ENCODE measurements around the gene PRPSAP2. TPM values are rescaled to one million over a fixed set of nuclear protein-coding genes. Genes with fewer than 3 reads are reported as not detected.

PRPSAP2 gene
- total and polyA plus RNA-seq, 2 donors from 2014 or later = 30.6 to 32.0 TPM

DNA sequence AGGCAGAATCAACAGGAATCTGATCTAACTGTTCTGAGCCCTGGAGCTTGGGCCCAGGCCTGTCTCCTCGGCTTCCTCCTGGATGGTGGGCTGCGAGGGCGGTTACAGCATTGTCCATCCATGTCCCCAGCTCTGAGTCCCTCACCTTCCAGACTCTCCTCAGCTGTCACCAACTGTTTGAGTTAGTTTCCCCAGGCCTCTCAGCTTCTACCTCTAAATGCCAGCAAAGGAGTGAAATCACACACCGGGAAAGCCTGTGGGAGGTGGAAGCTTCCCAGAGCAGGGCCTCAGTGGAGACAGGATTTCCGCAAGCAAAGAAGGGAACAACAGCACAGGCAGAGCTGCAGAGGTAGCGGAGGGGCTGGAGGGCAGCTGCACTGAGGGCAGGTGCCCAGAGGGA lies 9.4 kb upstream of the PRPSAP2 start:
- Histone ChIP-seq H3K27me3 (ENCODE audit: control insufficient read depth, insufficient read depth, low read length) (no peaks in the 10 kb centered on the region), H3K4me1 (ENCODE audit: control insufficient read depth in 2 of 3, insufficient read depth in 2 of 3, low read depth in 1 of 3, low read length in 3 of 3) (no peaks in the 10 kb centered on the region), H3K9me3 (ENCODE audit: control insufficient read depth in 2 of 3, insufficient read depth in 1 of 3, low read length in 3 of 3) (no peaks in the 10 kb centered on the region), H3K27ac (ENCODE audit: low read depth in 2 of 2, low read length in 2 of 2) (no peak overlapping the region), H3K9ac (ENCODE audit: low read length in 3 of 3) (no peak overlapping the region), H3K4me3 (ENCODE audit: low read length in 3 of 3) (no peak overlapping the region), H3K36me3 (ENCODE audit: control insufficient read depth in 2 of 3, insufficient read depth in 3 of 3, low read length in 3 of 3) (no peaks in the 10 kb centered on the region)
- peak in 4 of 5 donors; percentile 49 to 75 (median 62) for DNase-seq
- intact Hi-C loops (cut with DNase I) = no loop called here
- TF ChIP-seq, protein P1, sequence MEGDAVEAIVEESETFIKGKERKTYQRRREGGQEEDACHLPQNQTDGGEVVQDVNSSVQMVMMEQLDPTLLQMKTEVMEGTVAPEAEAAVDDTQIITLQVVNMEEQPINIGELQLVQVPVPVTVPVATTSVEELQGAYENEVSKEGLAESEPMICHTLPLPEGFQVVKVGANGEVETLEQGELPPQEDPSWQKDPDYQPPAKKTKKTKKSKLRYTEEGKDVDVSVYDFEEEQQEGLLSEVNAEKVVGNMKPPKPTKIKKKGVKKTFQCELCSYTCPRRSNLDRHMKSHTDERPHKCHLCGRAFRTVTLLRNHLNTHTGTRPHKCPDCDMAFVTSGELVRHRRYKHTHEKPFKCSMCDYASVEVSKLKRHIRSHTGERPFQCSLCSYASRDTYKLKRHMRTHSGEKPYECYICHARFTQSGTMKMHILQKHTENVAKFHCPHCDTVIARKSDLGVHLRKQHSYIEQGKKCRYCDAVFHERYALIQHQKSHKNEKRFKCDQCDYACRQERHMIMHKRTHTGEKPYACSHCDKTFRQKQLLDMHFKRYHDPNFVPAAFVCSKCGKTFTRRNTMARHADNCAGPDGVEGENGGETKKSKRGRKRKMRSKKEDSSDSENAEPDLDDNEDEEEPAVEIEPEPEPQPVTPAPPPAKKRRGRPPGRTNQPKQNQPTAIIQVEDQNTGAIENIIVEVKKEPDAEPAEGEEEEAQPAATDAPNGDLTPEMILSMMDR (IDR thresholded peaks at IDR 0.05; ENCODE audit: borderline replicate concordance, extremely low read depth, insufficient read depth) = no peak
- FAIRE-seq = no peak

DNA sequence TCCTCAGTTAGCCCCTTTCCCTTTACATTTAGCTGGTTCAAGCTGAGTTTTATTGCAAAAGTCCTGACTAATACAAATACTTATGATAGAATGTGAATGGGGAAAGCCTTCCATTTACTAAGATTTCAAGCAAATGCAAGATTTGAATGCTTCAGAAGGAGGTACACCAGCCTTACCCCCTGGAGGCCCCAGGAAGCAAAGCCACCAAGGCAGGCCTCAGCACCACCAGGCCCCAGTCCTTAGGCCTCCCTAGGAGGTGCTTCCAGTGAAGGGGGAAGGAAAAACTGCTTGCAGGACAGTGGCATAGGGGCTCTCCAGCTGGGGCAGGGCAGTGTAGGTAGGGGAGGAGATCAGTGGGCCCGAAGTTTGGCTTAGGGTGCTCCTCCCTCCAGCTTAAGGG lies 7.3 kb upstream of the PRPSAP2 start:
- intact Hi-C loops (cut with DNase I) = no loop called here
- H3K27ac ChIP-seq (ENCODE audit: low read depth in 2 of 2, low read length in 2 of 2) = no peak overlapping the region
- H3K4me1 ChIP-seq (ENCODE audit: control insufficient read depth in 2 of 3, insufficient read depth in 2 of 3, low read depth in 1 of 3, low read length in 3 of 3) = peaks cover 0 to under 1% (median 0%) of the 10 kb centered on the region in 3 donors
- DNase-seq (no peak), FAIRE-seq (no peak)
- H3K27me3 ChIP-seq (ENCODE audit: control insufficient read depth, insufficient read depth, low read length) = no peaks in the 10 kb centered on the region
- no peaks in the 10 kb centered on the region for H3K9me3 ChIP-seq (ENCODE audit: control insufficient read depth in 2 of 3, insufficient read depth in 1 of 3, low read length in 3 of 3)
- no peaks in the 10 kb centered on the region for H3K36me3 ChIP-seq (ENCODE audit: control insufficient read depth in 2 of 3, insufficient read depth in 3 of 3, low read length in 3 of 3)
- no peak overlapping the region for H3K4me3 ChIP-seq (ENCODE audit: low read length in 3 of 3)
- H3K9ac ChIP-seq (ENCODE audit: low read length in 3 of 3) = no peak overlapping the region
- TF ChIP-seq, protein P1 (IDR thresholded peaks at IDR 0.05; ENCODE audit: borderline replicate concordance, extremely low read depth, insufficient read depth) = no peak

DNA sequence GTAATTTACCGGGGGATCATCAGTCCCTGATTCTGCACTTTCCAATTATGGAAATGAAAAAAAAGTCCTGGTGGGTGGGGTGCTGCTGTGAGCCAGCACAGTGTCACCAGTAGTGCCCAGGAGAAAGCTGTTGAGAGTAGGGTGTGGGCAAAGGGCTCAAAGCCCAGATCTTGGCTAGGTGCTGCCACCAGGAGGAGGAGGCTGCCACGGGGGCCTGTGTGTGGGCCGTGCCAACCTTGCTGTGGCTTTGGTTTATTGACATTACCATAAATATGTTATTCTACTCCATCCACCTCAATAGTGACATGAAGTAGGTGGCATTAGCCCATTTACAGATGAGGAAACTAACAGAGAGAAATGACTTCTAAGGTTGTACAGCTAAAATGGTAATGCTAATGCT lies 6.7 kb upstream of the PRPSAP2 start:
- Histone ChIP-seq H3K27ac (ENCODE audit: low read depth in 2 of 2, low read length in 2 of 2) (no peak overlapping the region), H3K36me3 (ENCODE audit: control insufficient read depth in 2 of 3, insufficient read depth in 3 of 3, low read length in 3 of 3) (no peaks in the 10 kb centered on the region), H3K4me3 (ENCODE audit: low read length in 3 of 3) (no peak overlapping the region), H3K4me1 (ENCODE audit: control insufficient read depth in 2 of 3, insufficient read depth in 2 of 3, low read depth in 1 of 3, low read length in 3 of 3) (peaks cover 0 to 3% (median 0%) of the 10 kb centered on the region in 3 donors), H3K9ac (ENCODE audit: low read length in 3 of 3) (no peak overlapping the region), H3K9me3 (ENCODE audit: control insufficient read depth in 2 of 3, insufficient read depth in 1 of 3, low read length in 3 of 3) (no peaks in the 10 kb centered on the region), H3K27me3 (ENCODE audit: control insufficient read depth, insufficient read depth, low read length) (no peaks in the 10 kb centered on the region)
- DNase-seq = no peak
- TF ChIP-seq, protein P1 (IDR thresholded peaks at IDR 0.05; ENCODE audit: borderline replicate concordance, extremely low read depth, insufficient read depth) = no peak
- no peak for FAIRE-seq
- intact Hi-C loops (cut with DNase I) = no loop called here

DNA sequence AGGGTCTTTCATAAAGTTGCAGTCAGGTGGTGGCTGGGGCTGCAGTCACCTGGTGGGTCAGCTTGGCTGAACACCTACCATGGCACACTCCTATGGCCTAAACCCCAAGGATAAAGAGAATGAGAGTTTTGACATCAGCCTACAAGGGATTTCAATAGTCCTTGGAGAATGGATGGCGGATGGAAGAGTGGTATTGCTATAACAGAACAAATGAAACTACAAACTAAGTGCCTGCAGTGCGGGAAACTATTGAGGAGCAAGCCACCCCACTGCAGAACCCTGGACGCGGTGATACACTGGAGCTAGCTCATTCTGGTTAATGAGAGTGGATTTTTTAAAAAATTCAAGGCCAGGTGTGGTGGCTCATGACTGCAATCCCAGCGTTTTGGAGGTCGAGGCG lies 3.0 kb upstream of the PRPSAP2 start:
- FAIRE-seq = no peak
- no peak for DNase-seq
- H3K9ac ChIP-seq (ENCODE audit: low read length in 3 of 3) = no peak overlapping the region
- intact Hi-C loops (cut with DNase I) = no loop called here
- no peak overlapping the region for H3K4me3 ChIP-seq (ENCODE audit: low read length in 3 of 3)
- H3K9me3 ChIP-seq (ENCODE audit: control insufficient read depth in 2 of 3, insufficient read depth in 1 of 3, low read length in 3 of 3) = no peaks in the 10 kb centered on the region
- TF ChIP-seq, protein P1 (IDR thresholded peaks at IDR 0.05; ENCODE audit: borderline replicate concordance, extremely low read depth, insufficient read depth) = no peak
- H3K27ac ChIP-seq (ENCODE audit: low read depth in 2 of 2, low read length in 2 of 2) = no peak overlapping the region
- peaks cover 0 to 6% (median 0%) of the 10 kb centered on the region in 3 donors for H3K4me1 ChIP-seq (ENCODE audit: control insufficient read depth in 2 of 3, insufficient read depth in 2 of 3, low read depth in 1 of 3, low read length in 3 of 3)
- no peaks in the 10 kb centered on the region for H3K36me3 ChIP-seq (ENCODE audit: control insufficient read depth in 2 of 3, insufficient read depth in 3 of 3, low read length in 3 of 3)
- no peaks in the 10 kb centered on the region for H3K27me3 ChIP-seq (ENCODE audit: control insufficient read depth, insufficient read depth, low read length)
